K562 (cell line): Measurements from ENCODE around the gene GALE. TPM values are rescaled to one million over a fixed set of nuclear protein-coding genes. Genes with fewer than 3 reads are reported as not detected.

Experiments
- BCL6 ChIP-seq: fragments of 250-450 bp; sonication (Bioruptor Pico); IDR thresholded peaks from 2 replicates; pipeline ENCODE4 v1.4.0; 2020
- HLTF ChIP-seq: fragments of 450-650 bp; IDR thresholded peaks from 2 replicates; pipeline ENCODE4 v1.6.1; 2016
- MYNN ChIP-seq, 2 experiments: sonication (generic); formaldehyde crosslinking in 1 of 2; IDR thresholded peaks; 2 replicates each; pipeline versions ENCODE4 v1.5.0 to v1.6.1; 2016 to 2020; ENCODE audit warnings: antibody characterized with exemption in 1 of 2, missing genetic modification reagents in 1 of 2
- NR2F6 ChIP-seq: fragments of 450-650 bp; formaldehyde crosslinking; IDR thresholded peaks from 2 replicates; pipeline ENCODE4 v1.4.0; 2020; ENCODE audit warnings: mild to moderate bottlenecking
- PPARD ChIP-seq: fragments of 250-450 bp; sonication (Bioruptor Pico); IDR thresholded peaks from 2 replicates; pipeline ENCODE4 v1.8.0; 2022; ENCODE audit warnings: inconsistent platforms, mild to moderate bottlenecking, moderate library complexity
- TOE1 ChIP-seq, 2 experiments: fragments of 450-650 bp in 1 of 2; sonication (generic) in 1 of 2; formaldehyde crosslinking in 1 of 2; IDR thresholded peaks; 2 replicates each; pipeline versions ENCODE4 v1.7.1 to v1.8.0; 2016 to 2022; ENCODE audit warnings: borderline replicate concordance in 2 of 2, mild to moderate bottlenecking in 2 of 2, antibody characterized with exemption in 1 of 2, inconsistent platforms in 1 of 2, low read depth in 1 of 2, missing genetic modification reagents in 1 of 2, moderate library complexity in 1 of 2
- WHSC1 ChIP-seq: IDR thresholded peaks from one replicate; pipeline ENCODE4 v1.6.1; 2012; ENCODE audit warnings: low read length, control low read depth, inconsistent platforms
- polyA plus RNA-seq, 8 experiments: library from polyadenylated mRNA; depleted of rRNA in 4 of 8; stranded (reverse) in 5 of 8; unstranded in 3 of 8; fragments of >200 nt; fragmentation: Nextera tagmentation in 2 of 8; fragmentation: Illumina TruSeq in 1 of 8; extraction: Ambion mirVana in 2 of 8; extraction: Trizol in 1 of 8; gene quantifications; 2 replicates each; pipeline versions ENCODE4 v1.2.1 to v1.2.3, GENCODE V29; 2011 to 2014; ENCODE audit warnings: inconsistent platforms in 1 of 8, missing spikeins in 1 of 8
- total RNA-seq, 7 experiments: library from RNA; depleted of rRNA in 6 of 7; stranded (reverse); fragments of >200 nt in 6 of 7; fragmentation: Illumina TruSeq in 2 of 7; extraction: Trizol in 2 of 7; gene quantifications; 2 replicates each; pipeline versions ENCODE4 v1.2.1 to v1.2.3, GENCODE V29; 2011 to 2021; ENCODE audit warnings: low replicate concordance in 1 of 7
- TF ChIP-seq, protein P1 (sequence below): fragments of 450-650 bp; IDR thresholded peaks from 2 replicates; pipeline ENCODE4 v1.6.1; 2016; ENCODE audit warnings: borderline replicate concordance

Gene GALE
- total and polyA plus RNA-seq, 9 of the 15 experiments (the other 6 are each of a cell fraction or from before 2014, with no cell fraction given): 8.4 to 139 (median 88.3) TPM

DNA sequence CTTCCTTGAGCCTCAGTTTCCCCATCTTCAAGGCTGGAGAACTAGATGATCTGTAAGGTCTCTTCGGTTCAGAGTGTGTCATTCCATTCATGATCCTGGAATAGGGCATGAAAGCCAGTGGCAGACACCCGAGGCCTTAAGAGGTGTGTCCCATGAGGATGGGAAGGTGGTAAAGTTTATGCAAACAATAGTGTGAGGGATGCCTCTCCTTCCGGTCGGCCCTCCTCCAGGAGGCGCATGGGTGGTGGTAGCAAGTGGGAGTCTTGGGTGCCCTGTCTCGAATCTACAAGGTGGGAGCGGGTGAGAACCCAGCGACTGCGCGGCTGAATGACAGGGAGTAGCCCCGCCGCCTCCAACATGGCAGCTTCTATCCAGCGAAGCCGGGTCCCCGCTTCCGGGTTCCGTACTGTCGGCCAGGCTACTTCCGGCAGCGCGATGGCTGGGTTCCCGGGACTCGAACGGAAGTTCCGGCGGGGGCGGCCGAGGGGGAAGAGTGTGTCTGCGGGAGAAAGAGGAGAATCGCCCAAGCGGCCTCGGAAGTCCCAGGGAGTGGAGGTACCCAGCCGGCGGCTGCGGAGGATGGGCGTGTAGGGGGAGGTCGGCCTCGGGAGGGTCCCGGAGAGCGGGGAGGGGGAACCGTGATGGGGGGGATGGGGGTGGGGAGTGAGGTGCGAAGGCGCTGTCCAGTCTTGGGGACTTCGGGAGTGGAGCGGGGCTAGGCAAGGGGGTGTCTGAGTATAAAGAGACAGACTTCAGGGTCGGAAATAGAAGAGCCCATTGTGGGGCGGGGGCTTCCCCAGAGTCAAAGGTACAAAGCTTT, 9.6 kb downstream of the GALE start, which contains the start of gene LYPLA2 (continued):
- TF ChIP-seq, protein P1, sequence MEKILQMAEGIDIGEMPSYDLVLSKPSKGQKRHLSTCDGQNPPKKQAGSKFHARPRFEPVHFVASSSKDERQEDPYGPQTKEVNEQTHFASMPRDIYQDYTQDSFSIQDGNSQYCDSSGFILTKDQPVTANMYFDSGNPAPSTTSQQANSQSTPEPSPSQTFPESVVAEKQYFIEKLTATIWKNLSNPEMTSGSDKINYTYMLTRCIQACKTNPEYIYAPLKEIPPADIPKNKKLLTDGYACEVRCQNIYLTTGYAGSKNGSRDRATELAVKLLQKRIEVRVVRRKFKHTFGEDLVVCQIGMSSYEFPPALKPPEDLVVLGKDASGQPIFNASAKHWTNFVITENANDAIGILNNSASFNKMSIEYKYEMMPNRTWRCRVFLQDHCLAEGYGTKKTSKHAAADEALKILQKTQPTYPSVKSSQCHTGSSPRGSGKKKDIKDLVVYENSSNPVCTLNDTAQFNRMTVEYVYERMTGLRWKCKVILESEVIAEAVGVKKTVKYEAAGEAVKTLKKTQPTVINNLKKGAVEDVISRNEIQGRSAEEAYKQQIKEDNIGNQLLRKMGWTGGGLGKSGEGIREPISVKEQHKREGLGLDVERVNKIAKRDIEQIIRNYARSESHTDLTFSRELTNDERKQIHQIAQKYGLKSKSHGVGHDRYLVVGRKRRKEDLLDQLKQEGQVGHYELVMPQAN: peak; percentile 94
- TF ChIP-seq NR2F6: no peak
- TF ChIP-seq PPARD (CRISPR knock-in tag): no peak
- TF ChIP-seq HLTF: no peak
- TF ChIP-seq MYNN (IDR thresholded peaks at IDR 0.05): peak; percentile 48; the same call in 1 of the 2 replicates
- no peak for TF ChIP-seq MYNN (CRISPR knock-in tag; IDR thresholded peaks at IDR 0.05)
- peak; percentile 36; the same call in 1 of the 2 replicates for TF ChIP-seq TOE1 (IDR thresholded peaks at IDR 0.05; ENCODE audit: borderline replicate concordance)
- no peak for TF ChIP-seq TOE1 (CRISPR knock-in tag; IDR thresholded peaks at IDR 0.05; ENCODE audit: borderline replicate concordance, low read depth)
- TF ChIP-seq BCL6 (CRISPR knock-in tag): no peak
- TF ChIP-seq WHSC1: no peak
- TF ChIP-seq, all 486 proteins: peak for 138
